Heart left ventricle (tissue), 16 donors: ENCODE data around the gene MAD2L2. TPM values are rescaled to one million over a fixed set of nuclear protein-coding genes. Genes with fewer than 3 reads are reported as not detected.

Source experiments
- ATAC-seq, 4 donors: fragments of 200-7000 bp; cut with Tn5 transposase; one replicate each; pipeline ENCODE4 v1.9.1; 2020 to 2022; ENCODE audit warnings: moderate library complexity in 4 of 4, mild to moderate bottlenecking in 3 of 4, moderate number of reproducible peaks in 1 of 4
- DNase-seq, 5 donors: peaks; one replicate each; pipeline ENCODE4 v3.0.0-alpha.2; 2020
- H3K27ac ChIP-seq, 12 donors: fragments of 200-600 bp; sonication (generic) in 4 of 12; one replicate each; pipeline versions ENCODE4 v1.5.0 to v1.8.0; 2016 to 2022; ENCODE audit warnings: mild to moderate bottlenecking in 2 of 12
- H3K27me3 ChIP-seq, 9 donors: fragments of 200-600 bp; sonication (generic) in 2 of 9; one replicate each; pipeline versions ENCODE4 v1.5.1 to v1.8.0; 2016 to 2022; ENCODE audit warnings: mild to moderate bottlenecking in 3 of 9
- H3K36me3 ChIP-seq, 9 donors: fragments of 200-600 bp; sonication (generic) in 2 of 9; one replicate each; pipeline versions ENCODE4 v1.5.0 to v1.8.0; 2018 to 2022; ENCODE audit warnings: mild to moderate bottlenecking in 2 of 9
- H3K4me1 ChIP-seq, 12 donors: fragments of 200-600 bp; sonication (generic) in 4 of 12; one replicate each; pipeline versions ENCODE4 v1.5.0 to v1.8.0; 2016 to 2022; ENCODE audit warnings: mild to moderate bottlenecking in 3 of 12
- H3K4me3 ChIP-seq, 12 donors: fragments of 200-600 bp; sonication (generic) in 4 of 12; one replicate each; pipeline versions ENCODE4 v1.5.0 to v1.8.0; 2017 to 2022; ENCODE audit warnings: mild to moderate bottlenecking in 9 of 12, moderate library complexity in 4 of 12
- H3K9me3 ChIP-seq, 12 donors: fragments of 200-600 bp; sonication (generic) in 4 of 12; one replicate each; pipeline versions ENCODE4 v1.5.0 to v1.8.0; 2016 to 2022; ENCODE audit warnings: mild to moderate bottlenecking in 1 of 12
- POLR2A ChIP-seq, 2 donors: fragments of 450-650 bp; IDR thresholded peaks; one replicate each; pipeline ENCODE4 v1.6.1; 2017; ENCODE audit warnings: antibody characterized with exemption in 2 of 2, mild to moderate bottlenecking in 2 of 2, moderate library complexity in 2 of 2
- WGBS, 4 donors: extraction: QIAGEN DNeasy Blood & Tissue Kit in 2 of 4; methylation state at CpG; one replicate each; pipeline versions ENCODE4 v1.1.5 to v1.1.7; 2013 to 2018; 5-methylcytosine and 5-hydroxymethylcytosine counted together
- intact Hi-C, 10 donors: fragments of 100-400 bp; cut with DNase I; formaldehyde crosslinking; loops; one replicate each; pipeline versions ENCODE4 v1.11.1 to v1.14.2; 2022
- polyA plus RNA-seq, 2 donors: library from polyadenylated mRNA; stranded (reverse); fragments of 200-250 nt; gene quantifications; one replicate each; pipeline ENCODE4 v1.2.3, GENCODE V29; 2013
- total RNA-seq, 9 donors: library from RNA; depleted of rRNA in 2 of 9; stranded (reverse); fragments of >200 nt in 2 of 9; fragmentation: NEBNext Ultra II Directional in 3 of 9; extraction: Animal tissue kit (Norgen Biotek cat#: 25700) in 3 of 9; gene quantifications; one replicate each; pipeline versions ENCODE4 v1.1.0 to v1.2.4, GENCODE V29; 2016 to 2023
- TF ChIP-seq, protein P1 (sequence below), 12 donors: fragments of 200-600 bp; sonication (generic) in 4 of 12; IDR thresholded peaks; one replicate each; pipeline versions ENCODE4 v1.5.0 to v1.8.0; 2018 to 2022; ENCODE audit warnings: antibody characterized with exemption in 12 of 12, mild to moderate bottlenecking in 5 of 12
- donor health status: ischemic (EF 13 %, LVEDD 7.1; RV severe dilation, severe dysfunction).
- donor health status: healthy with polysubstance abuse.
- donor health status: DM: no; HTN: yes; CAD: no.
- donor health status: DM: no; HTN: no; CAD: no.
- donor health status: ischemic (EF 25% LVEDD 6.9; RV normal size, moderate dysfunction).
- donor health status: ischemic (EF 25% LVEDD 5.7; RV mildly dilated, moderate dysfunction).
- donor health status: healthy.
- donor health status: DM: yes; HTN: yes; CAD: no.
- donor health status: ischemic (EF 35%, LVEDD 5.7; RV mildly dilated, moderate dysfunction).
- donor health status: nonischemic (EF 11% LVEDD 7.7; RV severe dilation, severe dysfunction).
- donor health status: DM: yes; HTN: yes; CAD: no.
- donor health status: PGD.
- donor health status: ischemic (EF 29% LVEDD 5.4; RV normal size, mild dysfunction).
- donor health status: nonischemic (EF 23%, LVEDD 6.1; RV moderate dilation, normal function).

MAD2L2 gene
- total and polyA plus RNA-seq, 11 donors = 15.9 to 54.2 (median 18.5) TPM

DNA sequence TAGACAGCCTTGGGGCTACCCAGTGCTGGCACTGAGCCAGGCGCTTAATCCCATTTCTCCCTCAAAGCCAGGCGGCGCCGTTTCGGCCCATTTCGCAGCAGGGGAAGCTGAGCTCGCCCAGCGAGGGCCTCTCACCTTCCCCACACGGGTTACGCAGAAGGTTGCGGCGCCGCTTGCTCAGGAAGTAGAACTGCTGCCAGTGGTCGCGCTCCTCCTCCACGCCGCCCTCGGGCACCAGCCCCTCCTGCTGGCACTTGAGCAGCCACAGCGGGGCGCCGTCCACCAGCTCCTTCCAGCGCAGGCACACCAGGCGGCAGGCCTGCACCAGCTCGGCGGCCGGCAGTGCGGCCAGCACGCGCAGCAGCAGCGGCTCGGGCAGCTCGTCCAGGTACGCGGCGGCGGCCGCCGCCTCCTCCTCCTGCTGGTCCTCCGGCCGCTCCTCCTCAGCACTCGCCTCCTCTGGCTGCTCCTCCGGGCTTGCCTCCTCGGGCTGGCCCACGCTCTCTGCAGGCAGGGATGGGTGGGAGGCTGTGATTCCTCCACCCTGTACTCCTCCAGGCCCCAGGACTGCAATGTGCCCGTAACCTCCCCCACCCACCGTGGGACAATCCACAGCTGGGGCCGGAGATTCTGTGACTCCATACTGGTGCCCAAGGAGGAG lies 30.5 kb downstream of the MAD2L2 start:
- DNase-seq = peak; percentile 61 to 92 (median 81)
- H3K27me3 ChIP-seq = peaks cover 0 to 33% (median 17%) of the 10 kb centered on the region in 9 donors
- H3K4me3 ChIP-seq = peak overlapping the region in 5 of 12 donors; percentile 3 to 39 (median 22)
- H3K36me3 ChIP-seq = no peaks in the 10 kb centered on the region
- H3K27ac ChIP-seq = no peak overlapping the region
- intact Hi-C loops = loop anchor here in 6 of 10 donors (1.0 to 5.0 kb wide), 3 partner anchors 67 to 69 kb away; no protein-coding TSS in a partner anchor
- WGBS, 4 donors = 8 to 10% (median 9%) methylated on average over 21 to 47 of the region's 47 CpGs
- peak; percentile 43 to 73 (median 66) for ATAC-seq
- peaks cover 1 to 45% (median 23%) of the 10 kb centered on the region in 12 donors for H3K4me1 ChIP-seq
- no peak for TF ChIP-seq POLR2A (IDR thresholded peaks at IDR 0.05)
- TF ChIP-seq, protein P1, sequence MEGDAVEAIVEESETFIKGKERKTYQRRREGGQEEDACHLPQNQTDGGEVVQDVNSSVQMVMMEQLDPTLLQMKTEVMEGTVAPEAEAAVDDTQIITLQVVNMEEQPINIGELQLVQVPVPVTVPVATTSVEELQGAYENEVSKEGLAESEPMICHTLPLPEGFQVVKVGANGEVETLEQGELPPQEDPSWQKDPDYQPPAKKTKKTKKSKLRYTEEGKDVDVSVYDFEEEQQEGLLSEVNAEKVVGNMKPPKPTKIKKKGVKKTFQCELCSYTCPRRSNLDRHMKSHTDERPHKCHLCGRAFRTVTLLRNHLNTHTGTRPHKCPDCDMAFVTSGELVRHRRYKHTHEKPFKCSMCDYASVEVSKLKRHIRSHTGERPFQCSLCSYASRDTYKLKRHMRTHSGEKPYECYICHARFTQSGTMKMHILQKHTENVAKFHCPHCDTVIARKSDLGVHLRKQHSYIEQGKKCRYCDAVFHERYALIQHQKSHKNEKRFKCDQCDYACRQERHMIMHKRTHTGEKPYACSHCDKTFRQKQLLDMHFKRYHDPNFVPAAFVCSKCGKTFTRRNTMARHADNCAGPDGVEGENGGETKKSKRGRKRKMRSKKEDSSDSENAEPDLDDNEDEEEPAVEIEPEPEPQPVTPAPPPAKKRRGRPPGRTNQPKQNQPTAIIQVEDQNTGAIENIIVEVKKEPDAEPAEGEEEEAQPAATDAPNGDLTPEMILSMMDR (IDR thresholded peaks at IDR 0.05) = peak; percentile 51 to 77 (median 59)
- no peaks in the 10 kb centered on the region for H3K9me3 ChIP-seq

DNA sequence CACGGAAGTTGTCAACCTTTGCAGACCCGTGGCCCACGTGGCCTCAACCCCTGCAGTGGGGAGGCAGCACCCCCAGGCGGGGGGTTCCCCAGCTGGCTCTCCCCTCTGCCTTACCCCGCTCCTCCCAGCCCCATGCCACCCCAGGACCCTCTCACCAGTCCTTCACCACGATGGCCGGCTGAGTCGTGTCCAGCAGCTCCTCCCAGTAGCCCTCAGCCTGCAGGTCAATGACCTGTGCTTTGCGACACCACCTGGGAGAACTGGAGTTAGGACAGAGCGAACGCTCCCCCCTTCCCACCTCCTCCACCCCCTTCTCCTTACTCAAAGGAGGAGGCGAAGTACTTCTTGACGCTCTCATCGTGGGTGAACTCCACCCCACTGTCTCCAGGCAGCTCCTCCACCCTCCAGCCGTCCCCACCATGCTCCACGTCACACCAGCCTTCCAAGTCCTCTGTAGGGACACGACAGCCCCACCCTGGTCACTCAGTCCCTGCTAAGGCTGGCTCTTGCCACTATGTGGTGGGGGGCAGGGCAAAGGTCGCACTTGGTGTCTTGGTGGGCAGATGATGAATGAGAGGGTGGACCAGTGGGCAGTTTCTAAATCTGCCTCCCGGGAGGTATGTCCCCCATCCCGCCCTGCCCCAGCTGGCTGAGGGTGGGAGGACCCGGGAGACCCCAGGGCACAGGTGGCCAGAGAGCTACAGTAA lies 31.2 kb downstream of the MAD2L2 start:
- 30 to 42% (median 40%) methylated on average over 18 to 21 of the region's 21 CpGs for WGBS, 4 donors
- DNase-seq (no peak), ATAC-seq (peak in 1 of 4 donors; percentile 3)
- Histone ChIP-seq H3K4me3 (peak overlapping the region in 1 of 12 donors; percentile 39), H3K36me3 (no peaks in the 10 kb centered on the region), H3K27ac (no peak overlapping the region), H3K4me1 (peaks cover 0 to 38% (median 18%) of the 10 kb centered on the region in 12 donors), H3K27me3 (peaks cover 0 to 33% (median 17%) of the 10 kb centered on the region in 9 donors), H3K9me3 (no peaks in the 10 kb centered on the region)
- intact Hi-C loops = loop anchor here in 7 of 10 donors (1.0 to 5.0 kb wide), 7 partner anchors 68 to 612 kb away; no protein-coding TSS in a partner anchor
- TF ChIP-seq, protein P1 (IDR thresholded peaks at IDR 0.05) = no peak
- no peak for TF ChIP-seq POLR2A (IDR thresholded peaks at IDR 0.05)

DNA sequence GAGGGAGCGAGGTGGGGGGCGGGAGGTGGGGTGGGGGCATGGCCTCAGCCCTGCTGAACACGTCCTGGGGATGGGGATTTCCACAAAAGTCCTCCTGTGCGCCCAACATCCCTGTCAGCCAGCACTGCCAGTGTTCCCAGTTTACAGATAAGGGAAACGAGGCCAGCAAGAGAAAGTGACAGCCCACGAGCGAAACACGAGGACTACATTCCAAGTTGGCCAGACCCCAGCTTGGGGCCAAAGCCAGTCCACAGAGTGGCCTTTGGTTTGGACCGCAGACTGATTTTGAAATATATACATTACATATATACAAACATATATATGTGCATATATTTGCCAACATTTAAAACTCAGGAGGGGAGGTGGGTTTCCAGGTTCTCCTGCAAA lies 31.7 kb downstream of the MAD2L2 start:
- intact Hi-C loops = loop anchor here in 5 of 10 donors (5.0 kb wide), 4 partner anchors 73 to 612 kb away; no protein-coding TSS in a partner anchor
- ATAC-seq (no peak), DNase-seq (no peak)
- 15 to 25% (median 20%) methylated on average over 7 to 9 of the region's 9 CpGs for WGBS, 4 donors
- no peaks in the 10 kb centered on the region for H3K36me3 ChIP-seq
- H3K27ac ChIP-seq = no peak overlapping the region
- H3K4me3 ChIP-seq = no peak overlapping the region
- H3K27me3 ChIP-seq = peaks cover 0 to 34% (median 17%) of the 10 kb centered on the region in 9 donors
- peaks cover 0 to 34% (median 17%) of the 10 kb centered on the region in 12 donors for H3K4me1 ChIP-seq
- TF ChIP-seq, protein P1 (IDR thresholded peaks at IDR 0.05) = no peak
- no peak for TF ChIP-seq POLR2A (IDR thresholded peaks at IDR 0.05)
- no peaks in the 10 kb centered on the region for H3K9me3 ChIP-seq

DNA sequence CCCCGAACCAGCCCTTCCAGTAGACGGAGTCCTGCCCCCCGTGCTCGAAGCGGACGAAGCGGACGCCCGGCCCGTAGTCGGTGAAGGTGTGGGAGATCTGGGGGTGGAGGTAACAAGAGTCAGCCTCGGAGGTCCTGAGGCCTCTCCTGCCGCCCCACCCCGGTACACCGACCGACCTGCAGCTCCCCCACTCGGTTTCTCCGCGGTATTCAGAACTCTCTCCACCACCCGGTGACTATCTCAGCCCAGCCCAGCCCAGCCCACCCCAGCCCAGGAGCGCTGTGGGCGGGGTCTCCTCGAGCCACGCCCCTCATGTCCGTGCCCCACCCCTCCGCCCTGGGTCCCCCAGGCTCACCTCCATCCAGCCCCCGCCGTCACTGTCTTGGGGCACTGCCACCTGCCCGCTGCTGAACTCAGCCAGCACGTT lies 32.2 kb downstream of the MAD2L2 start:
- Histone ChIP-seq H3K4me1 (peaks cover 0 to 31% (median 16%) of the 10 kb centered on the region in 12 donors), H3K4me3 (no peak overlapping the region), H3K9me3 (no peaks in the 10 kb centered on the region), H3K27me3 (peaks cover 0 to 39% (median 17%) of the 10 kb centered on the region in 9 donors), H3K36me3 (no peaks in the 10 kb centered on the region), H3K27ac (no peak overlapping the region)
- ATAC-seq (peak in 3 of 4 donors; percentile 31 to 38 (median 32)), DNase-seq (no peak)
- TF ChIP-seq, protein P1 (IDR thresholded peaks at IDR 0.05) = no peak
- no peak for TF ChIP-seq POLR2A (IDR thresholded peaks at IDR 0.05)
- intact Hi-C loops = loop anchor here in 5 of 10 donors (5.0 kb wide), 4 partner anchors 74 to 611 kb away; no protein-coding TSS in a partner anchor
- WGBS, 4 donors = 8 to 18% (median 9%) methylated on average over 15 to 30 of the region's 30 CpGs
